DLD1 (cell line): Measurements from ENCODE around the gene NSUN7.
"Not testable (repeated sequence)": the region's sequence is repeated elsewhere in the genome, so short reads cannot be mapped to it uniquely, and the experiment has no call there.

Source experiments
- in situ Hi-C: cut with HindIII; loops from 2 replicates; pipeline ENCODE4 v1.10.0; 2017; ENCODE audit warnings: low sequenced_read_pairs

NSUN7 gene

GRCh38 chr4:40817157-40817556 lies 67.4 kb downstream of the NSUN7 start:
- in situ Hi-C loops, result not testable (repeated sequence)

- in situ Hi-C loops, result no loop called here
Observed at GRCh38 chr4:40820101-40820500, 70.3 kb downstream of the NSUN7 start.

- in situ Hi-C loops, result no loop called here
Observed at GRCh38 chr4:40822420-40823166, 72.8 kb downstream of the NSUN7 start.

GRCh38 chr4:40825014-40825838 lies 75.5 kb downstream of the NSUN7 start:
- in situ Hi-C loops, result no loop called here

GRCh38 chr4:40826821-40827220 lies 77.1 kb downstream of the NSUN7 start:
- in situ Hi-C loops, result no loop called here

GRCh38 chr4:40827758-40828157 lies 78.0 kb downstream of the NSUN7 start:
- in situ Hi-C loops, result no loop called here

- in situ Hi-C loops, result no loop called here
Observed at GRCh38 chr4:40828661-40829060, 78.9 kb downstream of the NSUN7 start.

- in situ Hi-C loops, result no loop called here
Observed at GRCh38 chr4:40829586-40829985, 79.8 kb downstream of the NSUN7 start.

GRCh38 chr4:40831146-40831907 lies 81.6 kb downstream of the NSUN7 start:
- in situ Hi-C loops, result no loop called here

GRCh38 chr4:40832175-40832574 lies 82.4 kb downstream of the NSUN7 start:
- in situ Hi-C loops, result no loop called here

GRCh38 chr4:40833212-40833611 lies 83.5 kb downstream of the NSUN7 start:
- in situ Hi-C loops, result no loop called here

GRCh38 chr4:40837094-40837870 lies 87.5 kb downstream of the NSUN7 start:
- in situ Hi-C loops, result no loop called here

GRCh38 chr4:40838742-40839141 lies 89.0 kb downstream of the NSUN7 start:
- in situ Hi-C loops, result no loop called here

- in situ Hi-C loops, result loop anchor here (5.0 kb wide), 1 partner anchor 42 kb away; no protein-coding TSS in a partner anchor
Observed at GRCh38 chr4:40840255-40840984, 90.7 kb downstream of the NSUN7 start.

GRCh38 chr4:40840985-40841571 lies 91.3 kb downstream of the NSUN7 start:
- in situ Hi-C loops, result loop anchor here (5.0 kb wide), 1 partner anchor 41 kb away; no protein-coding TSS in a partner anchor

- in situ Hi-C loops, result loop anchor here (5.0 kb wide), 1 partner anchor 40 kb away; no protein-coding TSS in a partner anchor
Observed at GRCh38 chr4:40842318-40842717, 92.6 kb downstream of the NSUN7 start.

GRCh38 chr4:40842725-40843423 lies 93.1 kb downstream of the NSUN7 start:
- in situ Hi-C loops, result loop anchor here (5.0 kb wide), 1 partner anchor 39 kb away; no protein-coding TSS in a partner anchor

GRCh38 chr4:40843696-40844095 lies 93.9 kb downstream of the NSUN7 start:
- in situ Hi-C loops, result loop anchor here (5.0 kb wide), 1 partner anchor 39 kb away; no protein-coding TSS in a partner anchor

GRCh38 chr4:40844261-40844660 lies 94.5 kb downstream of the NSUN7 start:
- in situ Hi-C loops, result loop anchor here (5.0 kb wide), 1 partner anchor 38 kb away; no protein-coding TSS in a partner anchor
